WTC11 (cell line): ENCODE data around the gene ZSWIM6. TPM values are rescaled to one million over a fixed set of nuclear protein-coding genes. Genes with fewer than 3 reads are reported as not detected.

ENCODE experiments used
- ATAC-seq: fragments of 200-7000 bp; cut with Tn5 transposase; 2 replicates; pipeline ENCODE4 v1.10.0; 2021; ENCODE audit warnings: mild to moderate bottlenecking, moderate library complexity
- CTCF ChIA-PET: fragments of 300-600 bp; sonication (Branson Sonifier 250); formaldehyde crosslinking; loops from one replicate; lab custom pipeline; 2021; ENCODE audit warnings: antibody characterized with exemption; lab: Charles Lee
- POLR2A ChIA-PET: fragments of 350-600 bp; sonication (Branson Sonifier 250); formaldehyde crosslinking; loops from one replicate; lab custom pipeline; 2021; ENCODE audit warnings: antibody characterized with exemption; lab: Charles Lee
- DNase-seq: peaks from one replicate; pipeline ENCODE4 v3.0.0; 2021; ENCODE audit warnings: low spot score
- H3K27ac Mint-ChIP-seq: 2 replicates; pipeline ENCODE4 v1.8.0; 2021; ENCODE audit warnings: mixed read lengths
- H3K27me3 Mint-ChIP-seq: 2 replicates; pipeline ENCODE4 v1.8.0; 2021; ENCODE audit warnings: low read depth, mild to moderate bottlenecking, moderate library complexity, mixed read lengths
- H3K36me3 Mint-ChIP-seq: 2 replicates; pipeline ENCODE4 v1.8.0; 2021; ENCODE audit warnings: mixed read lengths
- H3K4me1 Mint-ChIP-seq: 2 replicates; pipeline ENCODE4 v1.8.0; 2022; ENCODE audit warnings: mixed read lengths
- H3K4me3 Mint-ChIP-seq: 2 replicates; pipeline ENCODE4 v1.8.0; 2021; ENCODE audit warnings: mild to moderate bottlenecking, moderate library complexity, mixed read lengths
- H3K9me3 Mint-ChIP-seq: 2 replicates; pipeline ENCODE4 v1.8.0; 2021; ENCODE audit warnings: mixed read lengths
- AR ChIP-seq: fragments of 250-450 bp; sonication (Bioruptor Pico); IDR thresholded peaks from 2 replicates; pipeline ENCODE4 v1.9.0; 2021; ENCODE audit warnings: mild to moderate bottlenecking
- ATF1 ChIP-seq: sonication (generic); formaldehyde crosslinking; IDR thresholded peaks from 2 replicates; pipeline ENCODE4 v1.8.1; 2023; ENCODE audit warnings: mild to moderate bottlenecking, moderate library complexity, missing genetic modification reagents
- CBFB ChIP-seq: sonication (generic); formaldehyde crosslinking; IDR thresholded peaks from 2 replicates; pipeline ENCODE4 v1.8.1; 2022; ENCODE audit warnings: mild to moderate bottlenecking, low read depth, missing genetic modification reagents
- CTCF ChIP-seq: fragments of 200-600 bp; IDR thresholded peaks from 2 replicates; pipeline ENCODE4 v1.8.0; 2022; ENCODE audit warnings: antibody characterized with exemption
- E2F4 ChIP-seq: sonication (generic); formaldehyde crosslinking; IDR thresholded peaks from 2 replicates; pipeline ENCODE4 v1.8.1; 2022; ENCODE audit warnings: low read depth, mild to moderate bottlenecking, moderate library complexity, missing genetic modification reagents, borderline replicate concordance
- EMX1 ChIP-seq: fragments of 250-450 bp; sonication (Bioruptor Pico); IDR thresholded peaks from 2 replicates; pipeline ENCODE4 v1.8.0; 2021; ENCODE audit warnings: mild to moderate bottlenecking
- ESRRA ChIP-seq: sonication (generic); formaldehyde crosslinking; IDR thresholded peaks from 2 replicates; pipeline ENCODE4 v1.8.1; 2022; ENCODE audit warnings: mild to moderate bottlenecking, missing genetic modification reagents, borderline replicate concordance
- ETV6 ChIP-seq: sonication (generic); formaldehyde crosslinking; IDR thresholded peaks from 2 replicates; pipeline ENCODE4 v1.8.1; 2022; ENCODE audit warnings: mild to moderate bottlenecking, missing genetic modification reagents
- FOXJ3 ChIP-seq: sonication (generic); formaldehyde crosslinking; IDR thresholded peaks from 2 replicates; pipeline ENCODE4 v1.9.0; 2021; ENCODE audit warnings: missing genetic modification reagents, mild to moderate bottlenecking, borderline replicate concordance
- FOXP1 ChIP-seq: sonication (generic); formaldehyde crosslinking; IDR thresholded peaks from 2 replicates; pipeline ENCODE4 v1.8.0; 2022; ENCODE audit warnings: missing genetic modification reagents, mild to moderate bottlenecking, moderate library complexity, borderline replicate concordance
- FOXP4 ChIP-seq: sonication (generic); formaldehyde crosslinking; IDR thresholded peaks from 2 replicates; pipeline ENCODE4 v1.8.0; 2022; ENCODE audit warnings: mild to moderate bottlenecking, missing genetic modification reagents
- GRHL2 ChIP-seq: fragments of 250-450 bp; sonication (Bioruptor Pico); IDR thresholded peaks from 2 replicates; pipeline ENCODE4 v1.8.0; 2022; ENCODE audit warnings: mild to moderate bottlenecking, moderate library complexity; ENCODE audit not compliant: insufficient replicate concordance, severe bottlenecking
- HMGA2 ChIP-seq: fragments of 250-450 bp; sonication (Bioruptor Pico); IDR thresholded peaks from 2 replicates; pipeline ENCODE4 v1.4.0; 2021; ENCODE audit warnings: mild to moderate bottlenecking, moderate library complexity
- MAX ChIP-seq: sonication (generic); formaldehyde crosslinking; IDR thresholded peaks from 2 replicates; pipeline ENCODE4 v1.8.0; 2022; ENCODE audit warnings: mild to moderate bottlenecking, missing genetic modification reagents
- MLX ChIP-seq: sonication (generic); formaldehyde crosslinking; IDR thresholded peaks from 2 replicates; pipeline ENCODE4 v1.8.1; 2023; ENCODE audit warnings: mild to moderate bottlenecking, missing genetic modification reagents, moderate library complexity
- MXD4 ChIP-seq: fragments of 250-450 bp; sonication (Bioruptor Pico); IDR thresholded peaks from 2 replicates; pipeline ENCODE4 v1.8.0; 2021; ENCODE audit warnings: mild to moderate bottlenecking, moderate library complexity, borderline replicate concordance
- NR1H2 ChIP-seq: sonication (generic); formaldehyde crosslinking; IDR thresholded peaks from 2 replicates; pipeline ENCODE4 v1.9.0; 2021; ENCODE audit warnings: mild to moderate bottlenecking, moderate library complexity, missing genetic modification reagents
- NR3C1 ChIP-seq: sonication (generic); formaldehyde crosslinking; conservative IDR thresholded peaks from 2 replicates; pipeline ENCODE4 v1.8.1; 2023; ENCODE audit warnings: low read depth, mild to moderate bottlenecking, missing genetic modification reagents
- OVOL2 ChIP-seq: fragments of 250-450 bp; sonication (Bioruptor Pico); IDR thresholded peaks from 2 replicates; pipeline ENCODE4 v1.9.0; 2021; ENCODE audit warnings: mild to moderate bottlenecking, borderline replicate concordance
- PRRX2 ChIP-seq: fragments of 250-450 bp; sonication (Bioruptor Pico); IDR thresholded peaks from 2 replicates; pipeline ENCODE4 v1.8.0; 2021; ENCODE audit warnings: mild to moderate bottlenecking
- RORB ChIP-seq: fragments of 250-450 bp; sonication (Bioruptor Pico); IDR thresholded peaks from 2 replicates; pipeline ENCODE4 v1.9.0; 2021; ENCODE audit warnings: mild to moderate bottlenecking
- SMAD4 ChIP-seq: sonication (generic); formaldehyde crosslinking; IDR thresholded peaks from 2 replicates; pipeline ENCODE4 v1.8.0; 2022; ENCODE audit warnings: mild to moderate bottlenecking, missing genetic modification reagents
- ZNF317 ChIP-seq: sonication (generic); formaldehyde crosslinking; IDR thresholded peaks from 2 replicates; pipeline ENCODE4 v1.8.1; 2023; ENCODE audit warnings: low read depth, mild to moderate bottlenecking, moderate library complexity, missing genetic modification reagents, borderline replicate concordance
- ZSCAN18 ChIP-seq: fragments of 250-450 bp; sonication (Bioruptor Pico); IDR thresholded peaks from 2 replicates; pipeline ENCODE4 v2.1.2; 2022; ENCODE audit warnings: mild to moderate bottlenecking, moderate library complexity
- total RNA-seq: library from RNA; stranded (reverse); gene quantifications from 3 replicates; pipeline ENCODE4 v1.2.3, GENCODE V29; 2021

The ZSWIM6 gene
- total RNA-seq, 1 experiment from 2014 or later: 12.5 TPM

GRCh38 chr5:61293071-61293470 lies 39.0 kb upstream of the ZSWIM6 start (continued):
- TF ChIP-seq ZNF317 (CRISPR knock-in tag): no peak

GRCh38 chr5:61293873-61294272 lies 38.2 kb upstream of the ZSWIM6 start:
- no peak overlapping the region for H3K27ac Mint-ChIP-seq
- H3K27me3 Mint-ChIP-seq: peaks cover 3% of the 10 kb centered on the region; the same call in 1 of the 2 replicates
- no peak overlapping the region for H3K4me3 Mint-ChIP-seq
- no peak for DNase-seq
- ATAC-seq: no peak
- H3K36me3 Mint-ChIP-seq: no peaks in the 10 kb centered on the region
- ChIA-PET CTCF (no interaction called here), POLR2A (no interaction called here)
- H3K4me1 Mint-ChIP-seq: peaks cover 17% of the 10 kb centered on the region
- TF ChIP-seq NR1H2 (CRISPR knock-in tag): no peak
- no peak for TF ChIP-seq EMX1 (CRISPR knock-in tag)
- TF ChIP-seq MAX: no peak
- no peak for TF ChIP-seq ZSCAN18 (CRISPR knock-in tag)
- no peak for TF ChIP-seq FOXP4 (CRISPR knock-in tag)
- no peak for TF ChIP-seq E2F4
- TF ChIP-seq OVOL2 (CRISPR knock-in tag): no peak
- TF ChIP-seq SMAD4 (CRISPR knock-in tag): no peak
- no peak for TF ChIP-seq PRRX2 (CRISPR knock-in tag)
- no peak for TF ChIP-seq HMGA2 (CRISPR knock-in tag)
- no peak for TF ChIP-seq RORB
- no peak for TF ChIP-seq ESRRA
- H3K9me3 Mint-ChIP-seq: no peaks in the 10 kb centered on the region

GRCh38 chr5:61295365-61295764 lies 36.7 kb upstream of the ZSWIM6 start:
- no peaks in the 10 kb centered on the region for H3K9me3 Mint-ChIP-seq
- peaks cover 3% of the 10 kb centered on the region; the same call in 1 of the 2 replicates for H3K27me3 Mint-ChIP-seq
- POLR2A ChIA-PET: no interaction called here
- H3K27ac Mint-ChIP-seq: no peak overlapping the region
- peaks cover 22% of the 10 kb centered on the region for H3K4me1 Mint-ChIP-seq
- ATAC-seq: no peak
- no peak for DNase-seq
- no peaks in the 10 kb centered on the region for H3K36me3 Mint-ChIP-seq
- no peak overlapping the region for H3K4me3 Mint-ChIP-seq
- CTCF ChIA-PET: no interaction called here
- TF ChIP-seq MXD4 (CRISPR knock-in tag) (no peak), ATF1 (CRISPR knock-in tag) (no peak), CBFB (CRISPR knock-in tag) (no peak), ETV6 (no peak), GRHL2 (CRISPR knock-in tag) (no peak), NR3C1 (CRISPR knock-in tag) (no peak), FOXJ3 (CRISPR knock-in tag) (no peak), CTCF (no peak), FOXP1 (CRISPR knock-in tag) (no peak), AR (CRISPR knock-in tag) (no peak), MLX (CRISPR knock-in tag) (no peak)
